ENCODE results near the gene SPIN1. TPM values are rescaled to one million over a fixed set of nuclear protein-coding genes. Genes with fewer than 3 reads are reported as not detected.

SPIN1 gene
- total and polyA plus RNA-seq, 2 donors (not counting 3 experiments of a cell fraction or from before 2014, with no cell fraction given): 38.1 to 56.8 TPM

DNA sequence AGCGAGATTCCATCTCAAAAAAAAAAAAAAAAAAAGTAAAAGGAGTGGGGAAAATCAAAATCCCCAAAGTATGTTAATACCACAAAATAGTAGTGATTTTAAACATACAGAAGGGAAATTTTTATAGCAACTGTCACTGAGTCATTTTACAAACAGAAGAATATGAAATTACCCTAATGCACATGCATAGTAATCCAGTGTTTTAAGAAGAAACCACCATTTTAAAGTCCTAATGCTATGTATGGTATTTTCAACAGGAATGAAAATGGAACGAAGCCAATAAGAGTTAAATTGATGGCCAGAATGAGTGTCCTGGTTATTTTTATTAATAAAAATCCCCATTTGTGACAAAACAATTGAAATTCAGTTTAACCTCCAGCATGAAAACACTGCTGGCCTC lies 120.1 kb downstream of the SPIN1 start:
- no peaks in the 10 kb centered on the region for H3K79me2 ChIP-seq (ENCODE audit: control insufficient read depth, insufficient read depth, low read length)
- no peaks in the 10 kb centered on the region for H4K20me1 ChIP-seq (replicated peaks; ENCODE audit: control insufficient read depth, extremely low read depth, insufficient read depth, low read length)
- no peak overlapping the region for H3K27ac ChIP-seq (ENCODE audit: insufficient read depth, low read depth, low read length)
- BruUV-seq (replicated peaks): no TSS peak
- no peak overlapping the region for H2AFZ ChIP-seq (ENCODE audit: low read depth, low read length)
- H3K27me3 ChIP-seq (ENCODE audit: control insufficient read depth in 2 of 2, insufficient read depth in 2 of 2, low read length in 2 of 2): no peaks in the 10 kb centered on the region
- no peak overlapping the region for H3K9ac ChIP-seq (replicated peaks; ENCODE audit: extremely low read depth, insufficient read depth, low read length)
- no peaks in the 10 kb centered on the region for H3K9me1 ChIP-seq (replicated peaks; ENCODE audit: control insufficient read depth, extremely low read depth, insufficient read depth, low read length)
- DNase-seq (ENCODE audit: low read depth, low spot score) (no peak), FAIRE-seq (no peak)
- H3K4me3 ChIP-seq (replicated peaks in 1 of 3; ENCODE audit: insufficient read depth in 1 of 3, low read depth in 1 of 3, low read length in 3 of 3): no peak overlapping the region
- no peaks in the 10 kb centered on the region for H3K9me3 ChIP-seq (replicated peaks; ENCODE audit: control insufficient read depth, insufficient read depth, low read length)
- no peaks in the 10 kb centered on the region for H3K36me3 ChIP-seq (ENCODE audit: control insufficient read depth in 2 of 2, extremely low read depth in 1 of 2, insufficient read depth in 2 of 2, low read length in 2 of 2)
- POLR2A ChIA-PET: no interaction called here
- dilution Hi-C loops (cut with MboI; ENCODE audit: extremely low pct_ligation_motif_present, low sequenced_read_pairs) (no loop called here), intact Hi-C loops (cut with micrococcal nuclease) (no loop called here)
- H3K4me1 ChIP-seq (ENCODE audit: control insufficient read depth, extremely low read depth, insufficient read depth, low read length): no peaks in the 10 kb centered on the region
- CTCF ChIA-PET: interaction anchor here (1.2 kb wide), 1 partner anchor 44 kb away, joined by 3 read pairs; no protein-coding TSS in a partner anchor
- TF ChIP-seq, protein P1, sequence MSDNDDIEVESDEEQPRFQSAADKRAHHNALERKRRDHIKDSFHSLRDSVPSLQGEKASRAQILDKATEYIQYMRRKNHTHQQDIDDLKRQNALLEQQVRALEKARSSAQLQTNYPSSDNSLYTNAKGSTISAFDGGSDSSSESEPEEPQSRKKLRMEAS (IDR thresholded peaks at IDR 0.05; ENCODE audit: insufficient read depth, insufficient read length): no peak
- no peak for TF ChIP-seq EZH2 (IDR thresholded peaks at IDR 0.05; ENCODE audit: borderline replicate concordance, low read depth, low read length, severe bottlenecking)
- no peak overlapping the region for H3K4me2 ChIP-seq (ENCODE audit: insufficient read depth, low read length)

DNA sequence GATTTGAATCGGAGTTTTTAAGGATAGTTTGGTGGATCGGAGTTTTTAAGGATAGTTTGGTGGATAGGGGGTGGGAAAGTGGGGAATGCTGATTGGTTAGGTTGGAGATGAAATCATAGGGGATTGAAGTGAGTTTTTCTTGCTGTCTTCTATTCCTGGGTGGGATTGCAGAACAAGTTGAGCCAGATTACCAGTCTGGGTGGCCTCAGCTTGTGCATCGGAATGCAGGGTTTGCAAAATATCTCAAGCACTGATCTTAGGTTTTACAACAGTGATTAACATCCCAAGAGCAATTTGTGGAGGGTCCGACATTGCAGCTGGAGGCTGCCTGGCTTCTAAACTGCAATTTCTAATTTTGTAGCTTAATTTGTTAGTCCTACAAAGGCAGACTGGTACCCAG lies 123.7 kb downstream of the SPIN1 start:
- TF ChIP-seq POLR2AphosphoS5 (IDR thresholded peaks at IDR 0.05; ENCODE audit: insufficient read depth, low read depth, low read length) (no peak), EZH2 (IDR thresholded peaks at IDR 0.05; ENCODE audit: borderline replicate concordance, low read depth, low read length, severe bottlenecking) (no peak), FOS (IDR thresholded peaks at IDR 0.05; ENCODE audit: borderline replicate concordance, insufficient read depth, low read length) (no peak), MYC (IDR thresholded peaks at IDR 0.05; ENCODE audit: low read depth, low read length) (no peak), GATA2 (IDR thresholded peaks at IDR 0.05; ENCODE audit: insufficient read depth, insufficient read length, low read depth, low read length) (no peak), JUN (IDR thresholded peaks at IDR 0.05; ENCODE audit: borderline replicate concordance, insufficient read depth, insufficient read length, low read depth) (no peak), POLR2A (IDR thresholded peaks at IDR 0.05; ENCODE audit: low read depth, low read length) (no peak)
- TF ChIP-seq, protein P1 (IDR thresholded peaks at IDR 0.05; ENCODE audit: insufficient read depth, insufficient read length): no peak
- TF ChIP-seq, protein P2, sequence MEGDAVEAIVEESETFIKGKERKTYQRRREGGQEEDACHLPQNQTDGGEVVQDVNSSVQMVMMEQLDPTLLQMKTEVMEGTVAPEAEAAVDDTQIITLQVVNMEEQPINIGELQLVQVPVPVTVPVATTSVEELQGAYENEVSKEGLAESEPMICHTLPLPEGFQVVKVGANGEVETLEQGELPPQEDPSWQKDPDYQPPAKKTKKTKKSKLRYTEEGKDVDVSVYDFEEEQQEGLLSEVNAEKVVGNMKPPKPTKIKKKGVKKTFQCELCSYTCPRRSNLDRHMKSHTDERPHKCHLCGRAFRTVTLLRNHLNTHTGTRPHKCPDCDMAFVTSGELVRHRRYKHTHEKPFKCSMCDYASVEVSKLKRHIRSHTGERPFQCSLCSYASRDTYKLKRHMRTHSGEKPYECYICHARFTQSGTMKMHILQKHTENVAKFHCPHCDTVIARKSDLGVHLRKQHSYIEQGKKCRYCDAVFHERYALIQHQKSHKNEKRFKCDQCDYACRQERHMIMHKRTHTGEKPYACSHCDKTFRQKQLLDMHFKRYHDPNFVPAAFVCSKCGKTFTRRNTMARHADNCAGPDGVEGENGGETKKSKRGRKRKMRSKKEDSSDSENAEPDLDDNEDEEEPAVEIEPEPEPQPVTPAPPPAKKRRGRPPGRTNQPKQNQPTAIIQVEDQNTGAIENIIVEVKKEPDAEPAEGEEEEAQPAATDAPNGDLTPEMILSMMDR (IDR thresholded peaks at IDR 0.05; ENCODE audit: extremely low read depth in 1 of 2, insufficient read depth in 1 of 2, low read depth in 1 of 2, low read length in 2 of 2): no peak
- no peaks in the 10 kb centered on the region for H4K20me1 ChIP-seq (replicated peaks; ENCODE audit: control insufficient read depth, extremely low read depth, insufficient read depth, low read length)
- no peaks in the 10 kb centered on the region for H3K36me3 ChIP-seq (ENCODE audit: control insufficient read depth in 2 of 2, extremely low read depth in 1 of 2, insufficient read depth in 2 of 2, low read length in 2 of 2)
- no peaks in the 10 kb centered on the region for H3K9me1 ChIP-seq (replicated peaks; ENCODE audit: control insufficient read depth, extremely low read depth, insufficient read depth, low read length)
- no TSS peak for BruUV-seq (replicated peaks)
- intact Hi-C loops (cut with micrococcal nuclease): no loop called here
- dilution Hi-C loops (cut with MboI; ENCODE audit: extremely low pct_ligation_motif_present, low sequenced_read_pairs): no loop called here
- no peaks in the 10 kb centered on the region for H3K79me2 ChIP-seq (ENCODE audit: control insufficient read depth, insufficient read depth, low read length)
- no peak overlapping the region for H3K27ac ChIP-seq (ENCODE audit: insufficient read depth, low read depth, low read length)
- no peak overlapping the region for H3K9ac ChIP-seq (replicated peaks; ENCODE audit: extremely low read depth, insufficient read depth, low read length)
- no peaks in the 10 kb centered on the region for H3K9me3 ChIP-seq (replicated peaks; ENCODE audit: control insufficient read depth, insufficient read depth, low read length)
- H3K27me3 ChIP-seq (ENCODE audit: control insufficient read depth in 2 of 2, insufficient read depth in 2 of 2, low read length in 2 of 2): no peaks in the 10 kb centered on the region
- no peak overlapping the region for H3K4me3 ChIP-seq (replicated peaks in 1 of 3; ENCODE audit: insufficient read depth in 1 of 3, low read depth in 1 of 3, low read length in 3 of 3)
- no peak overlapping the region for H3K4me2 ChIP-seq (ENCODE audit: insufficient read depth, low read length)
- H3K4me1 ChIP-seq (ENCODE audit: control insufficient read depth, extremely low read depth, insufficient read depth, low read length): no peaks in the 10 kb centered on the region
- no peak overlapping the region for H2AFZ ChIP-seq (ENCODE audit: low read depth, low read length)
- ChIA-PET POLR2A (no interaction called here), CTCF (no interaction called here)
- no peak for FAIRE-seq
- no peak for DNase-seq (ENCODE audit: low read depth, low spot score)
